HFF-Myc (cell line): Measurements from ENCODE around the gene MON2.

Source experiments
- DNase-seq: peaks from one replicate; pipeline ENCODE4 v3.0.0-alpha.2; 2011; ENCODE audit warnings: low read depth; ENCODE audit errors: extremely low read depth
- H3K4me3 ChIP-seq: replicated peaks from 2 replicates; pipeline ENCODE4 v1.5.1; 2011; ENCODE audit warnings: low read depth, mild to moderate bottlenecking, control low read depth, low read length
- CTCF ChIP-seq: IDR thresholded peaks from 2 replicates; pipeline ENCODE4 v1.5.1; 2012; ENCODE audit warnings: mild to moderate bottlenecking, low read depth, low read length, control low read depth; ENCODE audit errors: missing control alignments

Gene MON2

GRCh38 chr12:62601765-62602164 lies 135.1 kb downstream of the MON2 start:
- no peak for TF ChIP-seq CTCF
- H3K4me3 ChIP-seq, result peak overlapping the region; percentile 91
- DNase-seq, result no peak

- peak; percentile 72 for DNase-seq
- H3K4me3 ChIP-seq, result peak overlapping the region; percentile 91
- no peak for TF ChIP-seq CTCF
Observed at GRCh38 chr12:62602255-62603060, 135.8 kb downstream of the MON2 start.

GRCh38 chr12:62603061-62603810 lies 136.6 kb downstream of the MON2 start:
- peak; percentile 34 for TF ChIP-seq CTCF
- peak overlapping the region; percentile 91 for H3K4me3 ChIP-seq
- peak; percentile 56 for DNase-seq

GRCh38 chr12:62603811-62604098 lies 137.1 kb downstream of the MON2 start:
- no peak for DNase-seq
- peak overlapping the region; percentile 91 for H3K4me3 ChIP-seq
- no peak for TF ChIP-seq CTCF

- TF ChIP-seq CTCF, result no peak
- H3K4me3 ChIP-seq, result peak overlapping the region; percentile 91
- DNase-seq, result no peak
Observed at GRCh38 chr12:62604373-62604772, 137.7 kb downstream of the MON2 start.

GRCh38 chr12:62604871-62605270 lies 138.2 kb downstream of the MON2 start:
- no peak for DNase-seq
- TF ChIP-seq CTCF, result no peak
- H3K4me3 ChIP-seq, result peak overlapping the region; percentile 91

GRCh38 chr12:62605981-62606380 lies 139.4 kb downstream of the MON2 start:
- TF ChIP-seq CTCF, result no peak
- no peak for DNase-seq
- no peak overlapping the region for H3K4me3 ChIP-seq
